ENCODE measurements around the gene XYLT1. TPM values are rescaled to one million over a fixed set of nuclear protein-coding genes. Genes with fewer than 3 reads are reported as not detected.
A peak's percentile ranks its signal among the peaks of the same experiment; 100 is the strongest.

The XYLT1 gene
- total RNA-seq, 3 donors from 2014 or later (not counting 1 experiment from before 2014, with no cell fraction given), result 40.9 to 55.5 (median 43.8) TPM

DNA sequence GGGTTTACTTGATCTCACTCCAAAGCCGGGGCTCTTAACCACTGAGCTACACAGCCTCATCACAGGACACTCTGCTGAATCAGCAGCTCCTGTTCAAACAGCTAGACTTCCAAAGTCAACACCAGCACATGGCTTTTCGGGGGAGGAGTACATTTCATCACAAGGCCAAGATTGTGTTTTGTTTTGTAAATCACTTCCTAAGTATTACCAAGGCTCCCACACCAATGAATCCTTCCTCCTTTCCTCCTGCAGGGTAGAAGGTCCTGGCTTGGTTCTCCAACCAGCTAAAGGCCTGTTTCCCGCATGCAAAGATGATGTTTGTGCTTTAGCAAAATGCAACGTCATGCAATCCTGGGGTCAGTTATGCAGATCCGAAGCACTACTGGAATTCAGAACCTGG lies 152.5 kb downstream of the XYLT1 start:
- Histone ChIP-seq H3K36me3 (ENCODE audit: control insufficient read depth, insufficient read depth, low read length) (no peaks in the 10 kb centered on the region), H3K27me3 (ENCODE audit: control insufficient read depth, insufficient read depth, low read length) (no peaks in the 10 kb centered on the region), H3K4me3 (ENCODE audit: low read length) (no peak overlapping the region), H3K9me3 (ENCODE audit: control insufficient read depth, insufficient read depth, low read length) (no peaks in the 10 kb centered on the region), H3K27ac (ENCODE audit: low read length) (no peak overlapping the region), H3K4me1 (ENCODE audit: control insufficient read depth, insufficient read depth, low read length) (peaks cover 5% of the 10 kb centered on the region)
- Mint-ChIP-seq H3K36me3 (no peaks in the 10 kb centered on the region), H3K4me3 (no peak overlapping the region), H3K27ac (peak overlapping the region in 1 of 2 donors; percentile 18), H3K4me1 (peaks cover 47 to 59% of the 10 kb centered on the region in 2 donors), H3K9me3 (no peaks in the 10 kb centered on the region), H3K27me3 (ENCODE audit: low read depth in 2 of 2) (no peaks in the 10 kb centered on the region)
- intact Hi-C loops (cut with micrococcal nuclease), result no loop called here
- ATAC-seq (no peak), DNase-seq (no peak)
- 73% methylated on average over 5 of the region's 5 CpGs for WGBS (ENCODE audit: insufficient coverage)
- TF ChIP-seq, protein P1, sequence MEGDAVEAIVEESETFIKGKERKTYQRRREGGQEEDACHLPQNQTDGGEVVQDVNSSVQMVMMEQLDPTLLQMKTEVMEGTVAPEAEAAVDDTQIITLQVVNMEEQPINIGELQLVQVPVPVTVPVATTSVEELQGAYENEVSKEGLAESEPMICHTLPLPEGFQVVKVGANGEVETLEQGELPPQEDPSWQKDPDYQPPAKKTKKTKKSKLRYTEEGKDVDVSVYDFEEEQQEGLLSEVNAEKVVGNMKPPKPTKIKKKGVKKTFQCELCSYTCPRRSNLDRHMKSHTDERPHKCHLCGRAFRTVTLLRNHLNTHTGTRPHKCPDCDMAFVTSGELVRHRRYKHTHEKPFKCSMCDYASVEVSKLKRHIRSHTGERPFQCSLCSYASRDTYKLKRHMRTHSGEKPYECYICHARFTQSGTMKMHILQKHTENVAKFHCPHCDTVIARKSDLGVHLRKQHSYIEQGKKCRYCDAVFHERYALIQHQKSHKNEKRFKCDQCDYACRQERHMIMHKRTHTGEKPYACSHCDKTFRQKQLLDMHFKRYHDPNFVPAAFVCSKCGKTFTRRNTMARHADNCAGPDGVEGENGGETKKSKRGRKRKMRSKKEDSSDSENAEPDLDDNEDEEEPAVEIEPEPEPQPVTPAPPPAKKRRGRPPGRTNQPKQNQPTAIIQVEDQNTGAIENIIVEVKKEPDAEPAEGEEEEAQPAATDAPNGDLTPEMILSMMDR (IDR thresholded peaks at IDR 0.05), result no peak

GRCh38 chr16:17316005-17316404 lies 154.8 kb downstream of the XYLT1 start:
- no peaks in the 10 kb centered on the region for H3K9me3 ChIP-seq (ENCODE audit: control insufficient read depth, insufficient read depth, low read length)
- Mint-ChIP-seq H3K36me3 (no peaks in the 10 kb centered on the region), H3K4me3 (no peak overlapping the region), H3K27ac (no peak overlapping the region), H3K9me3 (no peaks in the 10 kb centered on the region), H3K4me1 (peaks cover 52 to 67% of the 10 kb centered on the region in 2 donors), H3K27me3 (ENCODE audit: low read depth in 2 of 2) (no peaks in the 10 kb centered on the region)
- no peak overlapping the region for H3K4me3 ChIP-seq (ENCODE audit: low read length)
- H3K36me3 ChIP-seq (ENCODE audit: control insufficient read depth, insufficient read depth, low read length), result no peaks in the 10 kb centered on the region
- H3K27ac ChIP-seq (ENCODE audit: low read length), result no peak overlapping the region
- H3K4me1 ChIP-seq (ENCODE audit: control insufficient read depth, insufficient read depth, low read length), result peaks cover 17% of the 10 kb centered on the region
- intact Hi-C loops (cut with micrococcal nuclease), result no loop called here
- no peaks in the 10 kb centered on the region for H3K27me3 ChIP-seq (ENCODE audit: control insufficient read depth, insufficient read depth, low read length)
- 90% methylated on average over 3 of the region's 4 CpGs for WGBS (ENCODE audit: insufficient coverage)
- ATAC-seq (no peak), DNase-seq (no peak)
- TF ChIP-seq, protein P1 (IDR thresholded peaks at IDR 0.05), result no peak

GRCh38 chr16:17313793-17314547 lies 156.8 kb downstream of the XYLT1 start:
- Histone ChIP-seq H3K9me3 (ENCODE audit: control insufficient read depth, insufficient read depth, low read length) (no peaks in the 10 kb centered on the region), H3K27ac (ENCODE audit: low read length) (no peak overlapping the region), H3K4me1 (ENCODE audit: control insufficient read depth, insufficient read depth, low read length) (peaks cover 13% of the 10 kb centered on the region), H3K4me3 (ENCODE audit: low read length) (no peak overlapping the region), H3K27me3 (ENCODE audit: control insufficient read depth, insufficient read depth, low read length) (no peaks in the 10 kb centered on the region), H3K36me3 (ENCODE audit: control insufficient read depth, insufficient read depth, low read length) (no peaks in the 10 kb centered on the region)
- Mint-ChIP-seq H3K27me3 (ENCODE audit: low read depth in 2 of 2) (no peaks in the 10 kb centered on the region), H3K27ac (peak overlapping the region; percentile 34 to 76), H3K4me3 (no peak overlapping the region), H3K36me3 (no peaks in the 10 kb centered on the region), H3K9me3 (no peaks in the 10 kb centered on the region), H3K4me1 (peaks cover 58 to 72% of the 10 kb centered on the region in 2 donors)
- intact Hi-C loops (cut with micrococcal nuclease), result no loop called here
- TF ChIP-seq, protein P1 (IDR thresholded peaks at IDR 0.05), result no peak
- ATAC-seq, result no peak
- WGBS (ENCODE audit: insufficient coverage), result 52% methylated on average over 6 of the region's 7 CpGs
- no peak for DNase-seq

All from natural killer cell (primary cell).